Fibroblast of lung (primary cell): ENCODE results near the gene FHAD1. TPM values are rescaled to one million over a fixed set of nuclear protein-coding genes. Genes with fewer than 3 reads are reported as not detected.

Experiments
- DNase-seq, 2 donors: peaks; one replicate each; pipeline versions ENCODE4 v3.0.0 to v3.0.0-alpha.2; 2010; ENCODE audit warnings: low read depth in 2 of 2
- H2AFZ ChIP-seq: 2 replicates; pipeline ENCODE4 v1.5.1; 2012; ENCODE audit warnings: low read length, control low read depth, inconsistent platforms
- H3K27ac ChIP-seq: 2 replicates; pipeline ENCODE4 v1.5.1; 2011; ENCODE audit warnings: low read length, control low read depth; ENCODE audit not compliant: insufficient read depth
- H3K27me3 ChIP-seq: 2 replicates; pipeline ENCODE4 v1.5.1; 2011; ENCODE audit warnings: mild to moderate bottlenecking, low read length; ENCODE audit not compliant: control insufficient read depth, insufficient read depth
- H3K36me3 ChIP-seq: 2 replicates; pipeline ENCODE4 v1.5.1; 2011; ENCODE audit warnings: low read length; ENCODE audit not compliant: control insufficient read depth, insufficient read depth
- H3K4me1 ChIP-seq: 2 replicates; pipeline ENCODE4 v1.5.1; 2011; ENCODE audit warnings: low read length; ENCODE audit not compliant: control insufficient read depth, insufficient read depth; ENCODE audit errors: extremely low read depth
- H3K4me2 ChIP-seq: 2 replicates; pipeline ENCODE4 v1.5.1; 2011; ENCODE audit warnings: low read length, control low read depth; ENCODE audit not compliant: insufficient read depth; ENCODE audit errors: extremely low read depth
- H3K4me3 ChIP-seq, 4 experiments: fragments of 200-600 bp in 1 of 4; sonication (generic) in 1 of 4; replicated peaks in 1 of 4; 2 replicates each; pipeline ENCODE4 v1.5.1; 2011 to 2016; ENCODE audit warnings: low read length in 4 of 4, low read depth in 3 of 4, mild to moderate bottlenecking in 3 of 4, control low read depth in 2 of 4, inconsistent platforms in 1 of 4, mixed read lengths in 1 of 4; ENCODE audit not compliant: insufficient read depth in 1 of 4; ENCODE audit errors: control extremely low read depth in 1 of 4
- H3K79me2 ChIP-seq: 2 replicates; pipeline ENCODE4 v1.5.1; 2012; ENCODE audit warnings: mild to moderate bottlenecking, low read length, inconsistent platforms; ENCODE audit not compliant: control insufficient read depth, insufficient read depth
- H3K9ac ChIP-seq: 2 replicates; pipeline ENCODE4 v1.5.1; 2011; ENCODE audit warnings: mild to moderate bottlenecking, low read length, control low read depth; ENCODE audit not compliant: insufficient read depth
- H3K9me3 ChIP-seq: 2 replicates; pipeline ENCODE4 v1.5.1; 2012; ENCODE audit warnings: low read depth, low read length; ENCODE audit not compliant: control insufficient read depth, insufficient read depth
- H4K20me1 ChIP-seq: 2 replicates; pipeline ENCODE4 v1.5.1; 2011; ENCODE audit warnings: low read length; ENCODE audit not compliant: control insufficient read depth, insufficient read depth; ENCODE audit errors: extremely low read depth
- EZH2 ChIP-seq: IDR thresholded peaks from 2 replicates; pipeline ENCODE4 v1.5.1; 2012; ENCODE audit warnings: low read length, control low read depth, mild to moderate bottlenecking; ENCODE audit errors: missing control alignments
- polyA plus RNA-seq, 2 donors: library from polyadenylated mRNA; depleted of rRNA in 1 of 2; stranded (reverse) in 1 of 2; unstranded in 1 of 2; fragments of >200 nt; gene quantifications; 2 replicates each; pipeline ENCODE4 v1.2.1, GENCODE V29; 2011 to 2012; ENCODE audit warnings: missing spikeins in 1 of 2
- total RNA-seq: library from RNA; depleted of rRNA; stranded (reverse); fragments of >200 nt; gene quantifications from 2 replicates; pipeline ENCODE4 v1.2.1, GENCODE V29; 2014
- TF ChIP-seq, protein P1 (sequence below), 2 donors: IDR thresholded peaks in 1 of 2; conservative IDR thresholded peaks in 1 of 2; 1 replicate in 1 of 2; 2 replicates in 1 of 2; pipeline ENCODE4 v1.5.1; 2011 to 2012; ENCODE audit warnings: low read length in 2 of 2, control low read depth in 1 of 2, inconsistent platforms in 1 of 2, low read depth in 1 of 2, mild to moderate bottlenecking in 1 of 2

FHAD1 gene
- total and polyA plus RNA-seq, 2 donors (not counting 1 experiment from before 2014, with no cell fraction given): 0.09 to 0.66 TPM

DNA sequence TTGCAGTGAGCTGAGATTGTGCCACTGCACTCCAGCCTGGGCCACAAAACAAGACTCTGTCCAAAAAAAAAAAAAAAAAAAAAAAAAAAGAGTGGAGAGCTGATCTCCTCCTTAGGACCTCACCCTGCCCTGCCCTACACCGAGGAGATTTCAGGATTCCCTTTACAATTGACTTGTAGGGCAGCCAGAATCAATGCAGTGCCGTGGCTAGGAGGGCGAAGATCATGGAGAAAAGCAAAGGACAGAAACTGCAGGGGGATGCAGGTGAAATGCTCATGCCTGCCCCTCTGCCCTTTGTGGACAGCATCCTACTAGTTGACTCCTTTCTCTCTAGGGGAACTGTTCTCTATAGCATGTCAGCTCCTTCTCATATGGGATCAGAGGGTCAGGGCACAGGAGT is 9.6 kb downstream of the FHAD1 start:
- H2AFZ ChIP-seq: no peak overlapping the region
- no peak overlapping the region for H3K4me3 ChIP-seq
- H3K4me1 ChIP-seq: peaks cover 9% of the 10 kb centered on the region
- TF ChIP-seq EZH2: no peak
- TF ChIP-seq, protein P1, sequence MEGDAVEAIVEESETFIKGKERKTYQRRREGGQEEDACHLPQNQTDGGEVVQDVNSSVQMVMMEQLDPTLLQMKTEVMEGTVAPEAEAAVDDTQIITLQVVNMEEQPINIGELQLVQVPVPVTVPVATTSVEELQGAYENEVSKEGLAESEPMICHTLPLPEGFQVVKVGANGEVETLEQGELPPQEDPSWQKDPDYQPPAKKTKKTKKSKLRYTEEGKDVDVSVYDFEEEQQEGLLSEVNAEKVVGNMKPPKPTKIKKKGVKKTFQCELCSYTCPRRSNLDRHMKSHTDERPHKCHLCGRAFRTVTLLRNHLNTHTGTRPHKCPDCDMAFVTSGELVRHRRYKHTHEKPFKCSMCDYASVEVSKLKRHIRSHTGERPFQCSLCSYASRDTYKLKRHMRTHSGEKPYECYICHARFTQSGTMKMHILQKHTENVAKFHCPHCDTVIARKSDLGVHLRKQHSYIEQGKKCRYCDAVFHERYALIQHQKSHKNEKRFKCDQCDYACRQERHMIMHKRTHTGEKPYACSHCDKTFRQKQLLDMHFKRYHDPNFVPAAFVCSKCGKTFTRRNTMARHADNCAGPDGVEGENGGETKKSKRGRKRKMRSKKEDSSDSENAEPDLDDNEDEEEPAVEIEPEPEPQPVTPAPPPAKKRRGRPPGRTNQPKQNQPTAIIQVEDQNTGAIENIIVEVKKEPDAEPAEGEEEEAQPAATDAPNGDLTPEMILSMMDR (conservative IDR thresholded peaks at IDR 0.05 in 1 of 2, IDR thresholded peaks at IDR 0.05 in 1 of 2; ENCODE audit: low read depth in 1 of 2, low read length in 2 of 2): no peak
- H3K4me2 ChIP-seq: no peak overlapping the region
- no peak overlapping the region for H3K9ac ChIP-seq
- peaks cover 6% of the 10 kb centered on the region for H3K27me3 ChIP-seq
- H3K79me2 ChIP-seq: no peaks in the 10 kb centered on the region
- no peak overlapping the region for H3K27ac ChIP-seq
- no peaks in the 10 kb centered on the region for H4K20me1 ChIP-seq
- DNase-seq: no peak
- H3K9me3 ChIP-seq: no peaks in the 10 kb centered on the region
- no peaks in the 10 kb centered on the region for H3K36me3 ChIP-seq

- Histone ChIP-seq H3K9me3 (no peaks in the 10 kb centered on the region), H3K9ac (no peak overlapping the region), H3K4me3 (no peak overlapping the region), H4K20me1 (no peaks in the 10 kb centered on the region), H3K79me2 (no peaks in the 10 kb centered on the region), H3K4me2 (no peak overlapping the region), H3K27me3 (peaks cover 3% of the 10 kb centered on the region), H3K27ac (no peak overlapping the region), H3K4me1 (peaks cover 9% of the 10 kb centered on the region), H2AFZ (no peak overlapping the region), H3K36me3 (no peaks in the 10 kb centered on the region)
- DNase-seq: no peak
- TF ChIP-seq, protein P1 (conservative IDR thresholded peaks at IDR 0.05 in 1 of 2, IDR thresholded peaks at IDR 0.05 in 1 of 2; ENCODE audit: low read depth in 1 of 2, low read length in 2 of 2): no peak
- TF ChIP-seq EZH2: no peak
These were observed 10.3 kb downstream of the FHAD1 start for GRCh38 chr1:15257309-15257708.

DNA sequence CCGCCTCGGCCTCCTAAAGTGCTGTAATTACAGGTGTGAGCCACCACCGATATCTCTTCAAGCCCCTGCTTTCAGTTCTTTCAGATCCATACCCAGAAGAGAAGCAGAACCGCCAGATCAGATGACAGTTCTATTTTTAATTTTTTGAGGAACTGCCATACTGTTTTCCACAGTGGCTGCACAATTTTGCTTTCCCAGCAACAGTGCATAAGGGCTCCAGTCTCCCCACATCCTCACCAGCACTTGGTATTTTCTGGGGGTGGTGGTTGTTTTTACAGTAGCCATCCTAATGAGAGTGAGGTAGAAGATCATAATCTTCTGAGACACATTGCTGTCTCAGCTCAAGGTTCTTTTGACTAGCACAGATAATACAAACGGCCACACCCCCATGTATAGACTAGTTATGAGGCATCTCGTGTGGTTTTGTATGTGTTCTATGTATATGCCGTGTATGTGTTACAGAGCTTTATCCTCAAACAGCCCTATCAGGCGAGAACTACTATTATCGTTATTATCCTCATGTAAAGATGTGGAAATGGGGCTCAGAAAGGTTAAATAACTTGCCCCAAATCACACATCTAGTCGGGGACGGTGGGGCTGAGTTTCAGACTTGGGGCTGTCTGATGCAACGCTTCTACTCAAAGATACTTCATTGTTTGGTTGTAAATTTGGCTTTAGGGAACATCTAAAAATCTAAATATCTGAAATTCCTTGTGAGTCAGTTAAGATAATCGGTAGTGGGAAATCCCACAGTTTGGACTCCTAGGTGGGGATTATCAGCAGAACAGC is 12.0 kb downstream of the FHAD1 start:
- Histone ChIP-seq H3K9ac (no peak overlapping the region), H3K79me2 (no peaks in the 10 kb centered on the region), H3K9me3 (no peaks in the 10 kb centered on the region), H3K4me1 (peaks cover 9% of the 10 kb centered on the region), H3K27me3 (no peaks in the 10 kb centered on the region), H3K4me3 (no peak overlapping the region), H3K27ac (no peak overlapping the region), H2AFZ (no peak overlapping the region), H4K20me1 (no peaks in the 10 kb centered on the region), H3K36me3 (no peaks in the 10 kb centered on the region), H3K4me2 (no peak overlapping the region)
- DNase-seq: no peak
- TF ChIP-seq, protein P1 (conservative IDR thresholded peaks at IDR 0.05 in 1 of 2, IDR thresholded peaks at IDR 0.05 in 1 of 2; ENCODE audit: low read depth in 1 of 2, low read length in 2 of 2): no peak
- no peak for TF ChIP-seq EZH2
